SHP77 treated with DMSO at 0.1 percent for 48 hours (cell line): ENCODE results near the gene CC2D1A.
A peak's percentile ranks its signal among the peaks of the same experiment; 100 is the strongest.
"Not testable (repeated sequence)": the region's sequence is repeated elsewhere in the genome, so short reads cannot be mapped to it uniquely, and the experiment has no call there.

ENCODE experiments used
- DNase-seq: peaks from one replicate; lab custom pipeline; 2025; lab: John Stamatoyannopoulos, UW

The CC2D1A gene

GRCh38 chr19:13962699-13963602, 57.0 kb downstream of the CC2D1A start:
- no peak for DNase-seq

DNA sequence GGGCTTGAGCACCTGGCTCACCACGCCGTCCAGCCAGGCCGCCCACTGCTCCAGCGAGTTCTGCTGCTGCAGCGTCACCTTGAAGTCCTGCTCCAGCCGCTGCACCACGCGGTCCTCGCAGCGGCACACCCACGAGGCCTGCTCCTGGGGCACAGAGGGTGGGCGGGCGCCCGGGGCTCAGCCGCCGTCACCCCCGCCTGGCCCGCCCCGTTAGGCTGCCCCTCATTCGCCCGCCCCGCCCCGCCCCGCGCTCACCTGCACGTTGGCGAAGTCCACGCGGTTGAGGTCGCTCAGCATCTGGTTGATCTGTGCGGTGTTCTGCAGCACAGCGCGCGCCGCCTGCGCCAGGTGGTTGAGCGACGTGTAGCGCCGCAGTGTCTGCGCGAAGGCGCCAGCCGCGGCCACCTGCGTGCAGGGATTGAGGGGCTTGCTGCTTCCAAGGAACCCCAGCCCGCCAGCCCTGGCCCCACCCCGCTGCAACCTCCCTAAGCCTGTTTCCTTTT, 57.7 kb downstream of the CC2D1A start:
- DNase-seq: no peak

GRCh38 chr19:13964776-13965175, 58.8 kb downstream of the CC2D1A start:
- DNase-seq: no peak

DNA sequence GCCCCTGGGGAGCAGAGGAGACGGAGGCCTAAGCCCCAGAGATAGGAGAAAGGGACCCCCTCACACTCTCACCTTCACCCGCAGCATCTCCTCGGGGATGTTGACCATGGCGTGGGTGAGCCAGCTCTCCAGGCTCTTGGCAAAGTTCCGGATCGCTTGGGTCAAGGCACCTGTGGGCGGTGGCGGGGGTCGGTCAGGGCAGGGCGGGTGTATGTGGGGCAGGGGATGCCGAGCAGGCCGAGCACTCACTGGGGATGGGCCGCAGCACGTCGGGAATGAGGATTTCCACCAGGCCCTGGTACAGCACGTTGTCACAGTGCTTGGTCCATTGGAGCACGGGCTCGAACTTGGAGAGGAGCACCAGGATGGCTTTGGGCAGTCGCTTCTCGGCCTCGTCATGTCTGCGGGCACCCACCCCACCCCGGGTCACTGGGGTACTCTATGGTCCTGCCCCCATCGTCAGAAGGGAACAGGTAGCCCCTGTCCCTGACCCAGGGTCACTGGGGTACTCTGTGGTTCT, 59.4 kb downstream of the CC2D1A start:
- DNase-seq: no peak

DNA sequence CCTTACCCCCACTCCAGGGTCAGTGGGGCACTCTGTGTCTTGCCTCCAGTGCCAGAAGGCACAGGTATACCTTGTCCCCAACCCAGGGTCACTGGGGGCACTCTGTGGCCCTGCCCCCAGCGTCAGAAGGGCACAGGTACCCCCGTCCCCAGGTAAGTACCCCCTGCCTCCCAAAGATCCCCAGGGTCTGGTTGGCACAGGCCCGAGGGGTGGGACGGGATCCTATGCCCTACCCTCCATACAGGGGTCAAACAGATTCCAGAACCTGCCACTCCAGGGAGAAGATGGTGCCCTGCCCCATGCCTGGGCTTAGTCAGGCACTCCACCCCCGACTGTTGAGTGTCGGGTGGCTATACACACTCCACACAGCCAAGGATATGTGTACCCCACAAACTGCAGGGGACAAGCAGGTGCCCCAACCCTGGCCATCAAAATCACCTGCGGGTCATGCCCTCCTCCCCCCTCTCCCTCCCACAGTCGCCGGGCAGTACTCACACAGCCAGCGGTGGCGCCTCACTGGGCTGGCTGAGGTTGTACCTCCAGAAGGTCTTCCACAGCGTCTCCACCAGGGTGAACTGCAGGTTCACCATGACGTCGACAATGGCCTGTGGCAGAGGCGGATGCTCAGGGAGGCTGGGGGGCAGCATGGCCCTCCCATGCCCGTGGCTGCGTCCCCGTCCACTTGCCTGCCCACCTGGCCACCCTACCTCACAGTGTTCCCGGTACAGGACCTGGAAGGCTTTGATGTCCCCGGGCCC, 60.1 kb downstream of the CC2D1A start:
- DNase-seq: no peak

- DNase-seq: no peak
Measured at GRCh38 chr19:13966684-13967128, 60.7 kb downstream of the CC2D1A start.

- DNase-seq: not testable (repeated sequence)
Measured at GRCh38 chr19:13967206-13967605, 61.2 kb downstream of the CC2D1A start.

- no peak for DNase-seq
Measured at GRCh38 chr19:13968383-13968935, 62.5 kb downstream of the CC2D1A start.

- DNase-seq: no peak
Measured at GRCh38 chr19:13968999-13969398, 63.0 kb downstream of the CC2D1A start.

DNA sequence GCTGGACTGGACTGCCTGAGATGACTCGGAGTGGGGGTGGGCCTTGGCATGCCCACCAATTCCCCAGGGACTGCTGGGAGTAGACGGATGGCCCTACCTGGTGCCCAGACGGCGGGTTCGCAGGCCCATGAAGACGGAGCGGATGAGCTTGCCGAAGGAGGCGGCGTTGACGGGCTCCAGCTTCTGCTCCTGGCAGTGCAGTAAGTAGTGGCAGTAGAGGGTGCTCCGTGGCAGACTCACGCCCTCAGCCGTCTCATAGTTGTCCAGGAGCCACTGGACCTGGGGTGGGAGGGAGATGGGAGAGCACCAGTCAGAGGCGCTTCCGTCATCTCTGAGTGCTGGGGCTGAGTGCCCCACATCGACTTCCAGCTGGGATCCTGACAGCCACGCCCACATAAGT, 63.9 kb downstream of the CC2D1A start:
- no peak for DNase-seq

DNA sequence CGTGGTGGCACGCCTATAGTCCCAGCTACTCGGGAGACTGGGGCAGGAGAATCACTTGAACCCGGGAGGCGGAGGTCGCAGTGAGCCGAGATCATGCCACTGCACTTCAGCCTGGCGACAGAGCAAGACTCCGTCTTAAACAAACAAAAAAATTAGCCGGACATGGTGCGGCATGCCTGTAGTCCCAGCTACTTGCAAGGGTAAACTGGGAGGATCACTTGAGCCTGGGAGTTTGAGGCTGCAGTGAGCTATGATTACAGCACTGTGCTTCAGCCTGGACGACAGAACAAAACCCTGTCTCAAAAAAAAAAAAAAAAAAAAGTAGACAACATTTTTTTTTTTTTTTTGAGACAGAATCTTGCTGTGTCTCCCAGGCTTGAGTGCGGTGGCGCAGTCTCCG, 65.9 kb downstream of the CC2D1A start:
- DNase-seq: not testable (repeated sequence)

DNA sequence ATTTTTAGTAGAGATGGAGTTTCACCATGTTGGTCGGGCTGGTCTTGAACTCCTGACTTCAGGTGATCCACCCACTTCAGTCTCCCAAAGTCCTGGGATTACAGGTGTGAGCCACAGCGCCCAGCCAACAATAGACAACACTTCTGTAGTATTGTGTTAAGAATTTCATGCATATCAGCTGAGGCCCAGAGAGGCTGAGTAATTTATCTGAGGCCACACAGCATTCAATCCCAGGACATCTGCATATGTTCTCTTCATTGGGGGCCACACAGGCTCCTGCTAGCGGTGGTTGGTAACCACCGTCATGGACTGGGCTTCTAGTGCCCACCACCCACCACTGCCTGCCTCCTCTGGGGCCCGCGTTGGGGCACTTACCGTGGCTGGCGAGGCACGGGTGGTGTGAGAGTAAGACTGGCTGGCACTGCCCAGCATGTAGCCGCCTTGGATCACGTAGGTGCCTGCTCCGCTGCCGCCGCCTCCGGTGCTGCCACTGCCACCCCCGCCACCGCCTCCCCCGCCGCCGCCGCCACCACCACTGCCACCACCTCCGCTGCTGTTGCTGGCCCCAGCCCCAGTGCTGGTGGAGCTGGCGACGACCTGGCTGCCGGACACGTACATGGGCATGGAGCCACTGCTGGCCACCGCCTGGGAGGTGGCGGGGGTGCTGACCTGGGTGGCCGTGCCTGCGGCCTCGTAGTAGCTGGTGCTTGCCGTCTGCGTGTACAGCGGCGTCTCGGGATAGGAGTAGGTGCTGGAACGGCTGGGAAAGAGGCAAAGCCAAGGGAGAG, 66.6 kb downstream of the CC2D1A start:
- no peak for DNase-seq

DNA sequence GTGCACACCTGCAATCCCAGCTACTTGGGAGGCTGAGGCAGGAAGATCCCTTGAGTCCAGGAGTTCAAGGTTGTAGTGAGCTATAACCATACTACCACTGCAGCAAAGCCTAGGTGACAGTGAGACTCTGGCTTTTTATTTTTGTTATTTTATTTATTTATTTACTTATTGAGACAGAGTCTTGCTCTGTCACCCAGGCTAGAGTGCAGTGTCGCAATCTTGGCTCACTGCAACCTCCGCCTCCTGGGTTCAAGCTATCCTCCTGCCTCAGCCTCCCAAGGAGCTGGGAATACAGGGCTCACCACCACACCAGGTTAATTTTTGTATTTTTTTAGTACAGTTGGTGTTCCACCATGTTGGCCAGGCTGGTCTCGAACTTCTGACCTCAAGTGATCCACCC, 67.5 kb downstream of the CC2D1A start:
- DNase-seq: not testable (repeated sequence)

DNA sequence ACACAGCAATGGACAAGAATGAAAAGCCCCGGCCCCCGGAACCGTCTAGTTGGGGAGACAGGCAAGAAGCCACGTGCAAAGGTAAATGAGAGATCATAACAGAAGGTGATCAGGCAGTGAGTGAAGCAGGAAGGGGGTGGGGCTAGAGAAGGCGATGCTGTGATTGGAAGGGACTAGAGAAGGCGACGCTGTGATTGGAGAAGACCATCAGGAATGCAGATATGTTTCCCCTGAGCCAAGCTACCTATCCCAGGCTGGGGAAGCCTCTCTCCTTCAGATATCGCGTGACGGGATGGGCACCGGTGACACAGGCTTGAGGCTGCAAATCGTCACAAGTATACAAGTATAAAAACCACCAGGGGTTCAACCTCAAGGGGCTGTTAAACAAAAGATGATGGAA, 68.1 kb downstream of the CC2D1A start:
- peak; percentile 0 for DNase-seq

DNA sequence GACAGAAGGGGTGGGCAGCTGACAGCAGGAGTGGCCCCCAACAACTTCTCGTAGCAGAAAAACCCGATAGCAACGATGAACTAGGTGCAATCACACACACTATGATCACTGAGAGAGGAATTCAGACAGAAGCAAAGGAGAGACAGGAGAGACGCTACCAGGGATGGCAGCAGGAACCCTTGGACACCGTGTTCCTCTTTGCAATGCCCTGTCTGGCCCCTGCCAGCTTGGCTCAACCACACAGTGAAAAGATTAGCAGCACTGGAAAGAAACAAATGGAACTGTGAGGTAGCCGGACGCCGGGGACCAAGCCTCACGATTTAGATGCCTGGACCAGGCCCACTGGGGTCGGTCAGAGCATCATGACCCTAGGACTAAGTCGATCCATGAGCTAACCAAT, 69.9 kb downstream of the CC2D1A start:
- DNase-seq: no peak

GRCh38 chr19:13976446-13976845, 70.4 kb downstream of the CC2D1A start:
- DNase-seq: no peak

- DNase-seq: no peak
Measured at GRCh38 chr19:13977803-13978202, 71.8 kb downstream of the CC2D1A start.

DNA sequence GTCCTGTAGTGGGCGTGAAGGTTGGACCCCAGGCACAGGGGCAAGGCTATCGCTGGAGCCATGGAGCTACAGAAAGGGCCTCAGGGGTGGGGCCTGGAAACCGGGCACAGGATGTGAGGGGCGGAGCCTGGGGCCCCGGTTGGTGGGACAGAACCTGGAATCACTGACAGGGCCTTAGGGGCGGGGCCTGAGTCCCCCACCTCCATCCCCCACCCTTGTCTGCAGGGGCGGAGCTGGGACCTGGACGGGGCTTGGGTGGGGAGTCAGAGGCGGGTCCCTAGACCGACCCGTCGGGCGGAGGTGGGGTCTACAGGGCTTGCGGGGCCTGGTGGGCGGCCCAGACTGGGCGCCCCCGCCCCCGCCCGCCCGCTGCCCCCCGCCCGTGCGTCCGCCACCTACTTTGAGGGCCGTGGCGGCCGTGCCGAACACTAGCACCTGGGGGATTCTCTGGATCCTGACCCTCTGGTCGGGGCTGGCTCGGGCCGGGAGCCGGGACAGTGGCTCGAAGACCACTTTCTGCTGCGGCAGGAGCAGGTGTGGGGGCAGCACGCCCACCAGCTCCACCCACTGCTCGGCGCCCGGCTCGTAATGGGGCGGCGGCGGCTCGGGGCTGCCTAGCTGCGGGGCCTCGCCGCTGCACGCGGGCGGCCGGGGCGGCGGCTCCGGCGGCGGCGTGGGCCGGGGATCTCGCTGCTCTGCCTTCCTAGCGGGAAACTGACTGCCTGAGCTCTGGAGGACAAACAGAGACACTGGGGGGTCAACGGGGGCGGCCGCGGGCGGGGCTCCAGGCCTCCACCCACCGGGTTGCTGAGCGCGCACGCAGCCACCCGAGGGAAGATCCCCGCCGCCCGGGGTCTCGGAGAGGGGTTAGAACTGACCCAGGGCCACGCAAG, 72.6 kb downstream of the CC2D1A start:
- no peak for DNase-seq

DNA sequence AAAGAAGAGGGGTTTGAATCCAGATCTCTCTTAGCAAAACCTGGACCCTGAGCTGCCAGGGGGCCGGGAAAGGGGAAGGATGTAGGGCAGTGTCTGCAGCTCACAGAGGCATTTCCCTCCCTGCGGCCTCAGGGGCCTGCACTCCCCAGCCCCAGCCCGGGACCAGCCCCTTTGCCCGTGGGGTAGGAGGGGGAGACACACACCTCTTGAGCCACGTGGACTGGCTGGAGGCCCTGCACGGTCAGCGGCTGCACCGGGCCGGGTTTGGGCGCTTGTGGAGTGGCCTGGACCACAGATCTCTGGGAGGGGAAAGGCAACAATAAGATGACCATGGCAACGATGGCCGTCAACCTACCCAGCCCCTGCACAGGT, 73.2 kb downstream of the CC2D1A start:
- no peak for DNase-seq

- DNase-seq: no peak
Measured at GRCh38 chr19:13979686-13980085, 73.7 kb downstream of the CC2D1A start.

- no peak for DNase-seq
Measured at GRCh38 chr19:13980340-13980739, 74.3 kb downstream of the CC2D1A start.
